GM19240 (cell line): ENCODE results near the gene FN3KRP.
"Not testable (repeated sequence)": the region's sequence is repeated elsewhere in the genome, so short reads cannot be mapped to it uniquely, and the experiment has no call there.

Experiments
- DNase-seq: peaks from one replicate; pipeline ENCODE4 v3.0.0; 2011; ENCODE audit warnings: low spot score; ENCODE audit not compliant: insufficient read length

The FN3KRP gene

DNA sequence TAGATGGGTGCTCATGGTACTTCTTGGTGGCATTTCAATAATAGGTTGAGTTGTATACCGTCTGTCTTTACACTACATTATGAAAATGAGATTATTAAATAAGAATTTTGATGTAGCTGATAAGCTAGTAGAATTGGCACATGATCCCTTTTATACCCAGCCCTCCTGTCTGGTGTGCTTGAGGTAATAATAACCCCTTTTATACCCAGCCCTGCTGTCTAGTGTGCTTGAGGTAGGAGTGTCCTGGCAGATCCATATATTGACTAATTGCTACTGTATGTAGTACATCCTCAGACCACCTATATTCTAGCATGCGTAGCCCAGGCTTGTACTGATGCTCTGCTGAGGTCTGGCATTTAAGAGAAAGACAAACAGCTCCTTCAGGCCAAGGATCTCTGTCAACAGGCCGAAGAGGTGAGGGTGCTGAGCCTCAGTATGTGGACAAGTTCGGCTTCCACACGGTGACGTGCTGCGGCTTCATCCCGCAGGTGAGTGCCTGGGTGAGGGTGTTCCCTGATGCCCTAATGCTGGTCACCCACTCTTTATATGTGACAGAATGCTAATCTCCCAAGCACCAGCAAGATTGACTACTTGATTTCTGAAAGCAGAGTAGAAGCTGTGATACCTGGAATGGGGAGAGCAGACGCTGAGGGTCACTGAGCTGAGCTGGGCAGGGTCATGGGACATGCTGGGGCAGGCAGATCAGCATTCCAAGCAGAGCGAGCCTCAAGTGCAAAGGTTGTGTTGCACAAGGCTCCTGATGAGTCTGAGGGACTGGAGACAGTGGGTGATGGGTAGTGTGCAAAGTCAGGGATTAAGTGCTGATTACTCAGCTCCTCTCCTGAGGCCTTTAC is 24.6 kb downstream of the FN3KRP start:
- DNase-seq: no peak

DNA sequence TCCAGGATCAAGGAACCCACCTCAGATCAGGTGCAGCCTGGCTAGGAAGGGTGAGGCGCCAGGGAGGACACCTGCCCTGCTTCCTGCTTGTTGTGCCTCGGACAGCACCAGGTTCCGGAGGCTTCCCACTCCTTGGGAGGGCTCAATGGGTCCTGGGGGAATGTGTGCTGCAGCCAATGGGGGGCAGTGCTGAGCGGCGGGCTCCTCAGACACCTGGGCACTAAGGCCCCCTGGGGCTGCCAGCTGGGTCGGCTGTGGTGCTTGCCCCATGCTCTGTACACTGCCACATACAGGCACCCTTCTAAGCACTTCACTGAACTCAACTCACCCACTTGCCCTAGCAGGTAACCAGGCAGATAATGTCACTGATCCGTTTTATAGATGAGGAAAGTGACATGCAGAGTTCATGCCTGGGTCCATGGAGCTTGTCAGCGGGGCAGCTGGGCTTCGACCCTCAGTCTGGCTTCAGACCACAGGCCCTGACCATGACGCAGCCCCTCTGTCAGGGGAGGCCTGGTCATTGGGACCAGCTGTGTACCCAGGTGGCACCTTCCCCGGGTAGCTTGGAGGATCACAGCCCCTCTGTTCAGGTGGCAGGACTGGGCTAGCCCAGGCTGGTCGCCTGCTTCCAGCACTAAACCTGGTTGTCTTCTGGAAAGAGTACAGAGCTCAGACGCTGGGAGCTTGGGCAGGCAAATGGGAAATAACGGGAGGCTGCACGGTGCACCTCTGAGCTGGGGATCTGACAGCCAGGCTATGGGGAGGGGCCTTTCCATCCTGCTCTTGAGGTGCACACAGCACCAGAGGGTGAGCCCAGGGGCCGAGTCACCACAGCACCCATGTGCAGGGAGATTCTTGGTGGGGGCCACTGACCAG is 27.1 kb downstream of the FN3KRP start:
- no peak for DNase-seq

DNA sequence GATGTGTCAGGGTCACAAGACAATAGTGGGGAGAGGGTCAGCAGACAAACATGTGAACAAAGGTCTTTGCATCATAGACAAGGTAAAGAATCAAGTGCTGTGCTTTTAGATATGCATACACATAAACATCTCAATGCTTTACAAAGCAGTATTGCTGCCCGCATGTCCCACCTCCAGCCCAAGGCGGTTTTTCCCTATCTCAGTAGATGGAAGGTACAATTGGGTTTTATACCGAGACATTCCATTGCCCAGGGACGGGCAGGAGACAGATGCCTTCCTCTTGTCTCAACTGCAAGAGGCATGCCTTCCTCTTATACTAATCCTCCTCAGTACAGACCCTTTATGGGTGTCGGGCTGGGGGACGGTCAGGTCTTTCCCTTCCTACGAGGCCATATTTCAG is 28.2 kb downstream of the FN3KRP start:
- not testable (repeated sequence) for DNase-seq

DNA sequence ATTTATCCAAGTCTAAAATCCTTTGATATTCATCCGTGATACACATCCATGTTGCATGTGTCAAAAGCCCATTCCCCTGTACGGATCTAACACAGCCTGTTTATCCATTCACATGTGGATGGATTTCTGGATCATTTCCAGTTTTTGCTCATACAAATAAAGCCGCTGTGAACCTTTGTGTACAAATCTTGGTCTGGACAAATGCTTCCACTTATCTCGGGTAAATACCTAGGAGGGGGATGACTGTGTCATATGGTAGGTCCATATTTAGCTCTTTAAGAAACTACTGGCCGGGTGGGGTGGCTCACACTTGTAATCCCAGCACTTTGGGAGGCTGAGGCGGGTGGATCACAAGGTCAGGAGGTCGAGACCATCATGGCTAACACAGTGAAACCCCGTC is 29.0 kb downstream of the FN3KRP start:
- no peak for DNase-seq

DNA sequence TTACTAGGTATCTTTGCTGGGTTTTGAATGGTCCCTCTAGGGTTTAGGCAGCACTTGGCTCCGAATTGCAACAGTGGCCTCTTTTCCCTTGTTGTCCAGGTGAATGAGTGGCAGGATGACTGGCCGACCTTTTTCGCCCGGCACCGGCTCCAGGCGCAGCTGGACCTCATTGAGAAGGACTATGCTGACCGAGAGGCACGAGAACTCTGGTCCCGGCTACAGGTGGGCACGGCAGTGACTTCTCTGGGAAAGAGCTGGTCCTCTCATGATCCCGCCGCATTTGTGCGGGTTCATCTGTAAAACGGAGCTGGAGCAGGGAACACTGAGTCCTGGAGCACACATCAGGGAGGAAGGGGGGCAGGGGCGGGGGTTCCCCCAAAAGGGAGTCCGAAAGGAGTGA is 32.2 kb downstream of the FN3KRP start:
- DNase-seq: no peak

DNA sequence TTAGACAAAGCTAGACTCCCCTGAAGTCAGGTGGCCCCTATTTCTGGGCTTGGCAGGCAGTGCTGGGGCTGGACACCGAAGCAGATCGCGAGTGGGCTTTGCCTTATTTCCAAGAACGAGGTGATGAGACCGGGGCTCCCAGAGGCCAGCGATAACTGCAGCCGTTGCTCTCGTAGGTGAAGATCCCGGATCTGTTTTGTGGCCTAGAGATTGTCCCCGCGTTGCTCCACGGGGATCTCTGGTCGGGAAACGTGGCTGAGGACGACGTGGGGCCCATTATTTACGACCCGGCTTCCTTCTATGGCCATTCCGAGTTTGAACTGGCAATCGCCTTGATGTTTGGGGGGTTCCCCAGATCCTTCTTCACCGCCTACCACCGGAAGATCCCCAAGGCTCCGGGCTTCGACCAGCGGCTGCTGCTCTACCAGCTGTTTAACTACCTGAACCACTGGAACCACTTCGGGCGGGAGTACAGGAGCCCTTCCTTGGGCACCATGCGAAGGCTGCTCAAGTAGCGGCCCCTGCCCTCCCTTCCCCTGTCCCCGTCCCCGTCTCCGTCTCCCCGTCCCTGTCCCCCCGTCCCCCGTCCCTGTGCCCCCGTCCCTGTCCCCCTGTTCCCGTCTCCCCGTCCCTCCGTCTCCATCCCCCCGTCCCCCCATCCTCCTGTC is 33.9 kb downstream of the FN3KRP start:
- DNase-seq: no peak

DNA sequence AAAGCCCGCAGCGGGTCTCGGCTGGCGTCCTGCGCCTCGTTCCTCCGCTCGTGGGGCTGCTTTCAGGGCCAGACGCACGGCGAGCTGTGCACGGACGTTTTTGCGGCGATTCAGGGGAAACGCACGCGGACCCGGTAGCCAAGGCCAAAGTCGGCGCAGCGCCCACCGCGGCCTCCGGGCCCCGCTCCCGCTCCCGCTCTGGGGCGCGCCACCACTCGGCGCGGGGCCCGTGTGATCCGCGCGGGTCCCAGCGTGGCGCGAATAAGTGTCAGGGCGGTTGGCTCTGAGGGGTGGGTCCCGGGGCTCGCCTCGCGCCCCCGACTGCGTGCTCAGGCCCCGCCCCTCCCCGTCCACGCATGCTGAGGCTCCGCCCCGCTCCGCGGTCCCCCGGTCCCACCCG is 34.7 kb downstream of the FN3KRP start:
- no peak for DNase-seq

DNA sequence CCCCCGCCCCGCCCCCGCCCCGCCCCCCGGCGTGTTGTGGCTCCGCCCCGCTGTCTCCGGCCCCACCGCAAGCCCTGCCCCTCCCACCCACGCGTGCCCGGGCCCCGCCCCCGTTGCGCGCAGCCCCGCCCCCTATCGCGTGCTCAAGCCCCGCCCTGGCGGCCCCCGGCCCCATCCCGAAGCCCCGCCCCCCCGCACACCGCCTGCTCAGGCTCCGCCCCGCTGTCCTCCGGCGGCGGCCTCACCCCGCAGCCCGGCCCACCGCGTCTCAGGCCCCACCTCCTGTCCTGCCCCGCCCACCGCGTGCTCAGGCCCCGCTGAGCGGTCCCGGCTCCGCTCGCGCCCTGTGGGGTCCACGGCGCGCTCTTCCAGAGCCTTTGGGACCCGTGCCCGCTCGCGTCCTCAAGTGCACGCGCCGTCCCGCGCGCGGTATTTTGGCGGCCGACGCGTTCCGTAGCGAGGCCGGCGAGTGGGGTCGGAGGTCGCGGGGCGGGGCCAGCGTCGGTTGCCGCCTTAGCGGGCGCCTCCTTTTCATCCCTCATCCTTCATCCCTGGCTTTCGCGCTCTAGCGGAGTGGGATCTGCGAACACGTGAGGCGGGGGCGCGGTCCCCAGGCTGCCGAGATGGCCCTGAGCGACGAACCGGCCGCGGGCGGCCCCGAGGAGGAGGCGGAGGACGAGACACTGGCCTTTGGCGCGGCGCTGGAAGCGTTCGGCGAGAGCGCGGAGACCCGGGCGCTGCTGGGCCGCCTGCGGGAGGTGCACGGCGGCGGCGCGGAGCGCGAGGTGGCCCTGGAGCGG is 35.3 kb downstream of the FN3KRP start, which contains the start of gene TBCD:
TBCD (plus strand) TSS at position 495 of the 800 bp plus-strand sequence; CDS start at position 624, 129 bp downstream.
- peak; percentile 85 for DNase-seq

DNA sequence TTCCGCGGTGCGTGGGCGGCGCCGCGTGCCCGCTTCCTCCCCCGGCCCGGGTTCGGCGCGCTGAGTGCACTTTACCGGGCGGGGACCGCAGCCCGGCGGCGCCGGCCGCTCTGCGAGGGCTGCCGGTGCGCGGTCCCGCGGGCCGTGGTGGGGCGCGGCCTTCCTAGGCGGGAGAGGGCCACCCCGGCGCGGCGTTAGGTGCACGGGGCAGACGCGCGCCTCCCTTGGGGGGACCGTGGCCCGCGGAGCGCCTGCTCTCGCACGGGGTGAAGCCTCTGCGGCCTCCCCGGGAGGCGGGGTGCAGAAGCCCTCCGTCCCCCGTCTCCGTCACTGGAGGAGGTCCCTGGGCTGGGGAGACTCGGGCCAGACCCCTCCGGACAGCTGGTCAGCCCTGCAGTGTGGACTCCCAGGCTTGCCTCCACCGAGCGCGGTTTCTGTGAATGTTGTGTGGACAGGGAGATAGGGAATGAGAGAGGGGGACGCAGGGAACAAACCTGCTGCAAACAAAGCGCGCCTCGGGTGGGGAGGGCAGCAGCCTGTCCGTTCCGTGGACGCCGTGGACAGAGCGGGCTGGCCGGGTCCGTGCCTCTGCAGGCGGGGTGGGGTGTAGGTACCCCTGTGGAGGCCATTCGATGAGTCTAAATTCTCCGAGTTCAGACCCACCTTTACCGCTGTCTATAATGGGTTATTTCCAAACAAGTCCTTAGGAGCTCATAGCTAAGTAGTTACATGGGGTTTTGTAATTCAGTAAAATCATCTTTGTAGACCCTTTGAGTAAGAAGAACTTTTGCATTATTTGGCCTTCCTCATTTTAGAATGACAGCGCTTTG is 36.1 kb downstream of the FN3KRP start:
- DNase-seq: no peak

DNA sequence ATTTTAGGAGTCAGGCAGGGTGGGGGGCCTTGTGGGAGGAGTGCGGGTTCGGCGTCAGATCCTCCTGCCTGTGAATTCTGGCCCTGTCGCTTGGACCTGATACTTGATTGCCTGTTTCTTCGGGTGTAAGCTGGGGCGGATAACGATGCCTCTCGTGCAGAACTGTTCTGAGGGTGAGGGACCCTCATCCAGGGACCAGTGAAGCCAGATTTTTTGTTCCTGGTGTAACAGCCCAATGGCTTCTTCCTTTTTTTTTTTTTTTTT is 36.6 kb downstream of the FN3KRP start:
- DNase-seq: no peak

DNA sequence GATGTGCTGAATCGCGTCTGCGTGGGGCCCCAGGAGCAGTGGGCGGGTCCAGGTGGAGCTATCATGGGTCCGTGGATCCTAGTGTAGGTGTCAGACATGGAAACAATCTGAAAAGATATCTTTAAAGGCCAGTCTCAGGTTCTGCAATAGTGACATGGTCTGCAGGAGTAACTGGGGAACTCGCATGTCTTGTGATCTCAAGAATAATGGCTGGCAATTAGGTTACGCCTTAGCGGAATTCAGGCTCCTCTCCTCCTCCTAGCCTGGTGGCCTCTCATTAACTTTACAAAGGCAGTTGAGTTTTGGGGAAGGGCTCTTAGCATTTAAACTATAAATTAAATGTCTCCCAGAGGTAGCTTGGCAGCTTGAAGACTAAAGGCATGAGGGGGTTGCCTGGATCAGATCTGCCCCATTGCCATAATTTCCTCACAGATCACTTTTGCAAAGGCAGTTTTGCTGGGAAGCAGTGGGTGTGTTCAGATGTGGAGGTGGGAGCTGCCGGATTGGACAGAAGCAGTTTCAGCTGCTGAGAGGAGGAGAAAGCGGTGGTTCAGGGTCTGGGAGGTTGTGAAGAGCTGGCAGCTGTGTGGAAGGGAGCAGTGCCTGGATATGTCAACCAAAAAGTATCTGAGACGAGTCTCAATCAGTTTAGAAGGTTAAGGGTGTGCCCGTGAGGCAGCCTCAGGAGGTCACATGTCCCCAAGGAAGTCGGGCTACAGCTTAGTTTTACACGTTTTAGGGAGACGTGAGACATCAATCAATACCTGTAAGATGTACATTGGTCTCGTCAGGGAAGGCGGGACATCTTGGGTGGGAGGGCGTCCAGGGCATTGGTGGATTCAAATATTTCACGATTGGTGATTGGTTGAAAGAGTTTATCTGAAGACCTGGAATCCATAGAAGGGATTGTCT is 38.0 kb downstream of the FN3KRP start:
- DNase-seq: no peak

DNA sequence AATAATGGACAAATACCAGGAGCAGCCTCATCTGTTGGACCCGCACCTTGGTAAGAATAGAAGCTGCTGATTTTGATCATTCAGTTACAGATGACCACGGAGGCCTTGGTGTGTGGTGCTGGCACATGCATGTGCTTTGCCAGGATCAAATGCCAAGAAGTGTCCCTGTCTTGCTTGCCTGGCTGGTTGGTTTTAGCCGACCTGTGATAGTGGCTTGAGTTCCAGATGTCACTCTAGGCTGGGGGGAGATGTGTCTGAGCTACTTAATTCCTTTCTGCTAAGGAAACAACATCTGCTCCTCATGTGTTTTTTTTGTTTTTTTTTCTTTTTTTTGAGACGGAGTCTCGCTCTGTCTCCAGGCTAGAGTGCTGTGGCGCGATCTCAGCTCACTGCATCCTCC is 39.7 kb downstream of the FN3KRP start:
- DNase-seq: no peak

DNA sequence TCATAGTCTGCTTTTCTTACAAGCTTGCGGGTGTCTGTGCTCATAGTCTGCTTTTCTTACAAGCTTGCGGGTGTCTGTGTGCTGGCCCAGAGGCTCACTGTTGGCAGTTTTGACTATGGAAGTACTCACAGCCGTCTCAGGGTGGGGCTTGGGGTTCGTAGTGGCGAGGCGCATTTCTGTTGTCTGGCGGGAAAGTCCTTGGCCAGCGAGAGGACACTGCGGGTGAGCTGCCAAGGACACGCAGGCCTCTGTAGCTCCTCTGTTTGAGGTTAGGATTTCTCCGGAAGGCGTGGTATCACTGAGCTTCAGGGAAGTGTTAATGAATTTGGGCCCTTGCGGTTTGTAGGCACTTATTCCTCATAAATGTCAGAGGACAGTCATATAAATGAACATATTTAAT is 48.9 kb downstream of the FN3KRP start:
- DNase-seq: no peak

DNA sequence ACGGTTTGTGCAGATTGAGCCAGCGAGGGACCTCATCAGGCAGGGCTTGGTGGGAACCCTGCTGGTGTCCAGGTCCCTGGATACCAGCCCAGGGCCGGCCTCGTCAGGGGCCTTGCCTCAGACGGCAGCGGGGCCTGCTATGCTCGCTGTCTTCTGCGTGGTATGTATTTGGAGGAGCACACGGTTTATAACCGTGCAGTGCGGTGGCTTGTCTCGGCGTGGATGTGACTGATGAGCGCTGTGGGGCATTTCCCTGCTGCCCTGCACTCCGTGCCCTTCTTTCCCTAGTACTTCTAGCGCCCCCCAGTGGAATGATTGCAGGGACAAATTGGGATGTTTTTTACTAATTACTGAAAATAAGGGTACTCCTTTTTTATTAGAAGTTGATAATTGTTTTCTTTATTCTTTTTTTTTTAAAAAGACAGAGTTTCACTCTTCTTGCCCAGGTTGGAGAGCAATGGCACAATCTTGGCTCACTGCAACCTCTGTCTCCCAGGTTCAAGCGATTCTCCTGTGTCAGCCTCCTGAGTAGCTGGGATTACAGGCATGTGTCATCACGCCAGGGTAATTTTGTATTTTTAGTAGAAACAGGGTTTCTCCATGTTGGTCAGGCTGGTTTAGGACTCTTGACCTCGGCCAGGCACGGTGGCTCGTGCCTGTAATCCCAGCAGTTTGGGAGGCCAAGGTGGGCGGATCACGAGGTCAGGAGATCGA is 50.7 kb downstream of the FN3KRP start:
- no peak for DNase-seq

DNA sequence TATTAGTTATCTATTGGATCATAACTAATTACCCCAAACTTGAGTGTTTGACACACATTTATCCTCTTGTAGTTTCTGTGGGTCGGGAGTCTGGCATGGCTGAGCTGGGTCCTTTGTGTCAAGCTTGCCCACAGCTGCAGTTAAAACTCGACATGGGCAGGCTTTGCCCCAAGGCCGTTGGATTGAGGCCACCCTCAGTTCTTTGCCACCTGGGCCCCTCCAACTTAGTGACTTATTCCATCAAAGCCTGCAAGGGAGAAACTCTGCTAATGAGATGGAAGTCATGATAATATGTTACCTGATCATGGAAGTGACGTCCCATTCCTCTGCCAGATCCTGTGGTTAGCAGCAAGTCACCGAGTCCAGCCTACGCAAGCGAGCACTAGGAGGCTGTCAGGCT is 52.5 kb downstream of the FN3KRP start:
- DNase-seq: no peak

DNA sequence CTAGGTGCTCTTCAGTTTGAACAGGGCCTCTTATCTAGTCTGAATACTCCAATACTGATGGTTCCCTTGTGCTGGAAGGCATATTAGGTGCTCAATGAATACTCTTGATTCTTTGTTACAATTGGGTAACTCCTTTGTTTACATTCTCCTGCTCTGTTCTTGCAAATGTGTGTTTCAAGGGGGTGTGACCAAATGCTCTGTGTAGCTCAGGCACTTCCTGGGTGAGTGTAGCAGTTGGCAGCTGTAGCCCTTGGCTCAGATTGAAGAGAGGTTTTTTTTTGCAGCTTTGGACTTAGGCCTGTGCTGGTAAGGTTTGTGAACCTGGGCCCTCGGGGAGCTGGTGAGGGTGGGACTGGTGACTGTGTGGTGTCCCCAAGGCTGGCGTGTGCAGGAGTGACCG is 55.5 kb downstream of the FN3KRP start:
- DNase-seq: no peak

DNA sequence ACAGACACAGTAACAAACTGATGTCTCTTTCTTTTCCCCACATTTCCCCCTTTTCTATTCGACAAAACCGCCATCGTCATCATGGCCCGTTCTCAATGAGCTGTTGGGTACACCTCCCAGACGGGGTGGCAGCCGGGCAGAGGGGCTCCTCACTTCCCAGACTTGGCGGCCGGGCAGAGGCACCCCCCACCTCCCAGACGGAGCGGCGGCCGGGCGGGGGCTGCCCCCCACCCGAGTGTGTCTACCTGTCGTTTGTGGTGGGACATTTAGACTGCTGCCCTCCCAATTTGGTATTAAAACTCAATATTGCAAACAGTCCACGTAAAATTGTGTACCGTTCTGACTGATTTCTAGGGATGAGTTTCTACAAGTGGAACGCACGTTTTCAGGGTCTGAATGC is 58.0 kb downstream of the FN3KRP start:
- not testable (repeated sequence) for DNase-seq

DNA sequence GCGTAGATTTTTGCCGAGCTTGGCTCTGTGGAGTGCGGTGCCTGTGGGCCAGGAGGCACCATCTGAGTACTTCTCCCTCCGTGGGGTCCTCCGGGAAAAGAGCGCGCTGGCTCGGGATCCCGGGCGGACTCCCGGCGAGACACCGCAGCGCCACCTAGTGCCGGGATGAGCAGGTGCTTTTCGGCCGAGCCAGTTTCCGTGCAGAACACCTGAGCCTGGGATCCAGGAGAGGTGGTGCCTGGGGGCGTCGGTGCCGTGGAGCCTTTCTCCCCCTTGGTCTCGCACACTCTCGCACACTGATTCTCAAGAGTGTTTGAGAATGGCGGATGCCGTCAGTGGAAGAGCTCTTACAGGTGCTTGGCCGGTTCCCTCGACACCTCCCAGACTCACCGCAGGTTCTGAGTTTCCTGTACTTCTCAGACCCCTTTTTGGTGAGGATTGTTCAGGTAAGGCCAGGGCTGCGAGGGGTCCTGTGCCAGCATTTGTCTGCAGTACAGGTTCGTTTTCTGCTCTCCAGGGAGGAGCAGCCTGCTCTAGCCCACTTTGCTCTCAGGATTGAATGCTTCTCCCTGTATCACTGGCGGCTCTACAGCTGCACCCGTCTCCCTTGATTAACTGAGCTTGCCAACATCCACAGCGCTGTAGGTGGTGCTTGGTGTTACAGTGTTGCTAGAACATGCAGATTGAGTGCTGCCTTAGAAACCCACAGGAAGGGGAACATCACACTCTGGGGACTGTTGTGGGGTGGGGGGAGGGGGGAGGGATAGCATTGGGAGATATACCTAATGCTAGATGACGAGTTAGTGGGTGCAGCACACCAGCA is 58.7 kb downstream of the FN3KRP start:
- no peak for DNase-seq
